ENCODE data around the gene SARNP.

GRCh38 chr12:55729819-55730818, 87.4 kb downstream of the SARNP start:
- TF ChIP-seq, protein P1, sequence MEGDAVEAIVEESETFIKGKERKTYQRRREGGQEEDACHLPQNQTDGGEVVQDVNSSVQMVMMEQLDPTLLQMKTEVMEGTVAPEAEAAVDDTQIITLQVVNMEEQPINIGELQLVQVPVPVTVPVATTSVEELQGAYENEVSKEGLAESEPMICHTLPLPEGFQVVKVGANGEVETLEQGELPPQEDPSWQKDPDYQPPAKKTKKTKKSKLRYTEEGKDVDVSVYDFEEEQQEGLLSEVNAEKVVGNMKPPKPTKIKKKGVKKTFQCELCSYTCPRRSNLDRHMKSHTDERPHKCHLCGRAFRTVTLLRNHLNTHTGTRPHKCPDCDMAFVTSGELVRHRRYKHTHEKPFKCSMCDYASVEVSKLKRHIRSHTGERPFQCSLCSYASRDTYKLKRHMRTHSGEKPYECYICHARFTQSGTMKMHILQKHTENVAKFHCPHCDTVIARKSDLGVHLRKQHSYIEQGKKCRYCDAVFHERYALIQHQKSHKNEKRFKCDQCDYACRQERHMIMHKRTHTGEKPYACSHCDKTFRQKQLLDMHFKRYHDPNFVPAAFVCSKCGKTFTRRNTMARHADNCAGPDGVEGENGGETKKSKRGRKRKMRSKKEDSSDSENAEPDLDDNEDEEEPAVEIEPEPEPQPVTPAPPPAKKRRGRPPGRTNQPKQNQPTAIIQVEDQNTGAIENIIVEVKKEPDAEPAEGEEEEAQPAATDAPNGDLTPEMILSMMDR (conservative IDR thresholded peaks at IDR 0.05 in 1 of 2, IDR thresholded peaks at IDR 0.05 in 1 of 2; ENCODE audit: low read depth in 1 of 2, low read length in 2 of 2), result peak in 1 of 2 donors; percentile 3
- no peak for TF ChIP-seq EZH2 (IDR thresholded peaks at IDR 0.05; ENCODE audit: low read length, missing control alignments)
